ENCODE measurements around the gene RPS6KB2.

RPS6KB2 gene

DNA sequence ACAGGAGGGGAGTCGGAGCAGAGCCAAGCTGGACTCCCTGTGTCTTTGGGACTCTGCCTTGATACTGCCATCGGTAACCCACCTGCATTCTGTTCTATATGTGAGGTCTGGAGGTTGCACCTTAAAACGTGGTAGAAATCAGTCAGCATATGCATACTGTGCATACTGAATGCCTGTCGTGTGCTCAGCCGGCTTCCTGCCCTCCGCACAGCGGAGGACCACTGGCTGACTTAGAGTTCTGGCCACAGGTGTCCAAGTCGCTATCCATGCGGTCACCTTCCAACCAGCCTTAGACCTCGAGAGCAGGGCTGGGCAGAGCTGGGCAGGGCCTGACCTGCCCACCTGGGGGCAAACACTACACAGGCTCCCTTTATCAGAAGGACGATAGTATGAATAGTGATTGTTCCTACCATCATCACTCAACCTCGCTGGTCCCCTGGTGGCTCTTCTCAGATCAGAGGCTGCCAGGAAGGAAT, 20.6 kb upstream of the RPS6KB2 start:
- Histone ChIP-seq H3K27me3 (peaks cover 0 to 87% of the 10 kb centered on the region in 2 donors), H3K36me3 (no peaks in the 10 kb centered on the region), H3K27ac (no peak overlapping the region), H3K9me3 (no peaks in the 10 kb centered on the region), H3K4me3 (no peak overlapping the region), H3K4me1 (peaks cover 0 to 11% (median 0%) of the 10 kb centered on the region in 4 donors)
- intact Hi-C loops (cut with DNase I; ENCODE audit: low total_unique reads), result no loop called here
- TF ChIP-seq, protein P1, sequence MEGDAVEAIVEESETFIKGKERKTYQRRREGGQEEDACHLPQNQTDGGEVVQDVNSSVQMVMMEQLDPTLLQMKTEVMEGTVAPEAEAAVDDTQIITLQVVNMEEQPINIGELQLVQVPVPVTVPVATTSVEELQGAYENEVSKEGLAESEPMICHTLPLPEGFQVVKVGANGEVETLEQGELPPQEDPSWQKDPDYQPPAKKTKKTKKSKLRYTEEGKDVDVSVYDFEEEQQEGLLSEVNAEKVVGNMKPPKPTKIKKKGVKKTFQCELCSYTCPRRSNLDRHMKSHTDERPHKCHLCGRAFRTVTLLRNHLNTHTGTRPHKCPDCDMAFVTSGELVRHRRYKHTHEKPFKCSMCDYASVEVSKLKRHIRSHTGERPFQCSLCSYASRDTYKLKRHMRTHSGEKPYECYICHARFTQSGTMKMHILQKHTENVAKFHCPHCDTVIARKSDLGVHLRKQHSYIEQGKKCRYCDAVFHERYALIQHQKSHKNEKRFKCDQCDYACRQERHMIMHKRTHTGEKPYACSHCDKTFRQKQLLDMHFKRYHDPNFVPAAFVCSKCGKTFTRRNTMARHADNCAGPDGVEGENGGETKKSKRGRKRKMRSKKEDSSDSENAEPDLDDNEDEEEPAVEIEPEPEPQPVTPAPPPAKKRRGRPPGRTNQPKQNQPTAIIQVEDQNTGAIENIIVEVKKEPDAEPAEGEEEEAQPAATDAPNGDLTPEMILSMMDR (IDR thresholded peaks at IDR 0.05), result no peak
- DNase-seq, result no peak

DNA sequence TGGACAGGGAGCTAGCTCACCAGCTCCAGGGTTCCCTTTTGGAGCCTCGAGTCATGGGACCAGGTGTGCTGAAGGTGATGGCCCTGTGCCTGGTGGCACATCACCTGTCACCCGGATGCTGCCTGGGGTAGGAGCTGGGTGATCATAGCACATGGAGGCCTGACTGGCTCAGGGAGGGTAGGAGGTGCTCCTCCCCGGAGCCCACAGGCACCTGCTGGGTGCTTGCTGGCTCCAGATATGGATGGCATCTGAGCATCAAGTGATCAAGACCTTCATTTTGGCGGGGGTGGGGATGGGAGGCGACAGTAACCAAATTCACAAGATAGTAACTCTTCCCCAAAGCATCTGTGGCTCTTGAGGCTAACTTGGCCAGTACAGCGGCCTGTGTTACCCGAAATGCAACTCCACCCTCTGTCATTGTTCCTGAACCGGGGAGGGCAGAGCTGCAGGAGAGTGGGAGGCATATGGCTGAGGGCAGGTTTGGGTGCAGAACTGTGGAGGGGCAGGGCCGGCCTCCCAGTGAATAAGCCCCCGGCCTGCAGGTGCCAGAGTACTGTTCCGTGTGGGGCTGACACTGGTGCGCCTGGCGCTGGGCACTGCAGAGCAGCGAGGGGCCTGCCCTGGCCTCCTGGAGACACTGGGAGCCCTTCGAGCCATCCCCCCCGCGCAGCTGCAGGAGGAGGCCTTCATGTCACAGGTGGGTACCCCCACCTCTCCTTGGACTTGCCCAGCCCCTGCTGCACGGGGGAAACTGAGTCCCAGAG, 19.7 kb upstream of the RPS6KB2 start:
- Histone ChIP-seq H3K27me3 (peaks cover 0 to 90% of the 10 kb centered on the region in 2 donors), H3K4me1 (peaks cover 0 to 11% (median 0%) of the 10 kb centered on the region in 4 donors), H3K4me3 (no peak overlapping the region), H3K27ac (no peak overlapping the region), H3K9me3 (no peaks in the 10 kb centered on the region), H3K36me3 (no peaks in the 10 kb centered on the region)
- TF ChIP-seq, protein P1 (IDR thresholded peaks at IDR 0.05), result no peak
- intact Hi-C loops (cut with DNase I; ENCODE audit: low total_unique reads), result no loop called here
- DNase-seq, result no peak

DNA sequence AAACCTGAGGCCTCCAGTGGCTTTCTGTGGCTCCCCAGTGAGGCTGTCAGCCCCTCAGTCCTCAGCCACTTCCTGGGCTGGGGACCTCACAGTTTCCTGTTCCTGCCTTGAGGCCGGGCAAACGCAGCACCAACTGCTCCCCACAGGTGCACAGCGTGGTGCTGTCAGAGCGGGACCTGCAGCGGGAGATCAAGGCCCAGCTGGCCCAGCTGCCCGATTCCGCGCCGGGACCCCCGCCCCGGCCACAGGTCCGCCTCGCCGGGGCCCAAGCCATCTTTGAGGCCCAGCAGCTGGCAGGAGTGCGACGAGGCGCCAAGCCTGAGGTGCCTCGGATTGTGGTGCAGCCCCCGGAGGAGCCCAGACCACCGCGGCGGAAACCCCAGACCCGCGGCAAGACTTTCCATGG, 19.0 kb upstream of the RPS6KB2 start:
- intact Hi-C loops (cut with DNase I; ENCODE audit: low total_unique reads), result no loop called here
- H3K27ac ChIP-seq, result no peak overlapping the region

DNA sequence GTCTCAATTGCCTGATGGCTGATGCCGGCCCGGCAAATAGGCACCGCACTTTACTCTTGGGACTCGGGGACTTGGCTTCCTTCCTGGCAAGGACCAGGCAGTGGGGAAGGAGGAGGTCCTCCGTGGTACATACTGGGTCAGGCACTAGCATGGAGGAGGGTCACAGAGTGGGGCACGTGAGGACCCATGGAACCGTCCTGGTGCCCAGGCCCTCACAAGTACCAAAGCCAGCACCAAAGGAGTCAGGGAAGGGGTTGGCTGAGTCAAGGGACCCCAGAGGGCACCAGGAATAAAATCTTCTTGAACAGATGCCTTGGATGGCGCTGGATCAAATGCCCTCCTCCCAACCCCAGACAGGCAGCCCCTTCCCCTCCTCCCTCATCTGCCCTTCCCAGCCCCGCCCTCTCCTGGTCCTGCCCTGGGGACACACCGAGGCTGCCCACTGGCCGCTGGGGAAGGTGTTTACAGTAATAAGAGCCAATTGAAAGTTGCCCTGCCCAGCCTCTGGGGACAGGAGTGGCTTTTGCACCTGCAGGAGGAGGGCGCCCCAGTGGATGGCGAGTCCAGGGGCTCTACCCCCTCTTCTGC, 18.4 kb upstream of the RPS6KB2 start:
- TF ChIP-seq, protein P1 (IDR thresholded peaks at IDR 0.05), result no peak
- no peak overlapping the region for H3K4me3 ChIP-seq
- intact Hi-C loops (cut with DNase I; ENCODE audit: low total_unique reads), result no loop called here
- H3K27me3 ChIP-seq, result peaks cover 0 to 79% of the 10 kb centered on the region in 2 donors
- no peak for DNase-seq
- no peaks in the 10 kb centered on the region for H3K9me3 ChIP-seq
- H3K4me1 ChIP-seq, result peaks cover 0 to 13% (median under 1%) of the 10 kb centered on the region in 4 donors
- H3K27ac ChIP-seq, result no peak overlapping the region
- H3K36me3 ChIP-seq, result no peaks in the 10 kb centered on the region

More for the DNA sequence above, 19.0 kb upstream of the RPS6KB2 start:
- no peak for DNase-seq
- peaks cover 0 to 84% of the 10 kb centered on the region in 2 donors for H3K27me3 ChIP-seq
- TF ChIP-seq, protein P1 (IDR thresholded peaks at IDR 0.05), result no peak
- peaks cover 0 to 11% (median 0%) of the 10 kb centered on the region in 4 donors for H3K4me1 ChIP-seq
- no peaks in the 10 kb centered on the region for H3K36me3 ChIP-seq
- H3K4me3 ChIP-seq, result no peak overlapping the region
- no peaks in the 10 kb centered on the region for H3K9me3 ChIP-seq

DNA sequence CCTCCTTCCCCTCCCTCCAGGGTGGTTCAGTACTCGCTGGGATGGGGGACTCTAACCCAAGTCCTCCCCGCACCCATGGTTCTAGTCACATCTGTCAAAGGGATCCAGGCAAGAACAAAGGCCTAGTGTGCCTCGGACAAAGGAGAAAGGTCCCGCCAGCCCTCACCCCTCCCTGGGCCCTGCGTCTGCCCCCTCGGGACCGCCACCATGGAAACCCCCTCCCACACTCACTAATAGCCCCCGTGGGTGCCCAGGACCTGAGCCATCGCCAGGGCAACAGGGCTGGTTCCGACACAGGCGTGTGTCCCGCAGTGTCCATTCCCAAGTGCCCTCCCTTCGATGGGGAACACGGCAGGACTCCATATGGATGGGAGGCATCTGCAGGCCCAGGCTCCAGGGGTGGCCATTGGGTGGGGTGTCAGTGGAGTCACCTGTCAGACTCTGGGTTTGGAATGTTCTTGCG, 17.9 kb upstream of the RPS6KB2 start:
- Histone ChIP-seq H3K36me3 (no peaks in the 10 kb centered on the region), H3K27ac (no peak overlapping the region), H3K4me1 (peaks cover 0 to 18% (median 3%) of the 10 kb centered on the region in 4 donors), H3K27me3 (peaks cover 0 to 74% of the 10 kb centered on the region in 2 donors), H3K9me3 (no peaks in the 10 kb centered on the region), H3K4me3 (no peak overlapping the region)
- DNase-seq, result no peak
- TF ChIP-seq, protein P1 (IDR thresholded peaks at IDR 0.05), result no peak
- intact Hi-C loops (cut with DNase I; ENCODE audit: low total_unique reads), result no loop called here
